HepG2 (cell line): ENCODE results near the gene SIX4. TPM values are rescaled to one million over a fixed set of nuclear protein-coding genes. Genes with fewer than 3 reads are reported as not detected.

Experiments
- ATAC-seq: fragments of 200-7000 bp; cut with Tn5 transposase; 3 replicates; pipeline ENCODE4 v1.9.1; 2020; ENCODE audit warnings: mild to moderate bottlenecking, moderate library complexity
- BruUV-seq: library from RNA; stranded (reverse); fragments of 400-500 nt; replicated peaks from 2 replicates; lab custom pipeline; 2021; lab: Mats Ljungman, UMichigan
- CTCF ChIA-PET: fragments of 300-600 bp; formaldehyde crosslinking; extraction: SDS; loops from one replicate; lab custom pipeline; 2021; ENCODE audit warnings: low total read pairs, inconsistent platforms, low intra/inter-chr PET ratio; lab: Yijun Ruan, JAX
- POLR2A ChIA-PET: fragments of 350-600 bp; sonication (Branson Sonifier 250); formaldehyde crosslinking; loops from one replicate; lab custom pipeline; 2020; ENCODE audit warnings: antibody characterized with exemption, inconsistent platforms; lab: Yijun Ruan, JAX
- DNase-seq: peaks from one replicate; pipeline ENCODE4 v3.0.0-alpha.2; 2015; ENCODE audit warnings: low spot score
- FAIRE-seq: peaks from 3 replicates; lab custom pipeline; 2011; peaks lifted over from hg19 to GRCh38; lab: Jason Lieb, UNC
- H2AFZ ChIP-seq: one replicate; pipeline ENCODE4 v1.6.1; 2011; ENCODE audit warnings: low read length, inconsistent platforms
- H3K27ac ChIP-seq: fragments of 300-600 bp; 3 replicates; pipeline ENCODE4 v1.8.0; 2011; ENCODE audit warnings: mixed run types, mild to moderate bottlenecking, mixed read lengths, low read length, inconsistent platforms; ENCODE audit not compliant: insufficient read depth; ENCODE audit errors: extremely low read length
- H3K27me3 ChIP-seq, 2 experiments: fragments of 200-600 bp in 1 of 2; 2 replicates in 1 of 2; 3 replicates in 1 of 2; pipeline versions ENCODE4 v1.6.0 to v1.8.0; 2011; ENCODE audit warnings: low read length in 2 of 2, mild to moderate bottlenecking in 2 of 2, moderate library complexity in 2 of 2, inconsistent platforms in 1 of 2; ENCODE audit not compliant: insufficient read depth in 2 of 2, control insufficient read depth in 1 of 2
- H3K36me3 ChIP-seq, 2 experiments: fragments of 200-600 bp in 1 of 2; replicated peaks in 1 of 2; 2 replicates in 1 of 2; 3 replicates in 1 of 2; pipeline versions ENCODE4 v1.5.1 to v1.8.0; 2011; ENCODE audit warnings: low read length in 2 of 2, inconsistent platforms in 1 of 2; ENCODE audit not compliant: insufficient read depth in 2 of 2, control insufficient read depth in 1 of 2
- H3K4me1 ChIP-seq: 2 replicates; pipeline ENCODE4 v1.5.1; 2012; ENCODE audit warnings: low read length, inconsistent platforms; ENCODE audit not compliant: insufficient read depth
- H3K4me2 ChIP-seq: 2 replicates; pipeline ENCODE4 v1.6.0; 2011; ENCODE audit warnings: low read depth, low read length, inconsistent platforms
- H3K4me3 ChIP-seq, 3 experiments: fragments of 200-600 bp in 1 of 3; sonication (generic), shearing (Covaris generic) in 1 of 3; replicated peaks in 1 of 3; 2 replicates each; pipeline ENCODE4 v1.5.1; 2011 to 2016; ENCODE audit warnings: low read length in 3 of 3, inconsistent platforms in 2 of 3, low read depth in 2 of 3, mild to moderate bottlenecking in 2 of 3, control low read depth in 1 of 3, mixed read lengths in 1 of 3; ENCODE audit not compliant: insufficient read depth in 1 of 3
- H3K79me2 ChIP-seq: one replicate; pipeline ENCODE4 v1.6.1; 2011; ENCODE audit warnings: low read length, inconsistent platforms; ENCODE audit not compliant: insufficient read depth
- H3K9ac ChIP-seq: 2 replicates; pipeline ENCODE4 v1.6.0; 2011; ENCODE audit warnings: mild to moderate bottlenecking, low read depth, low read length, inconsistent platforms; ENCODE audit not compliant: insufficient read depth
- H3K9me3 ChIP-seq: 2 replicates; pipeline ENCODE4 v1.5.1; 2012; ENCODE audit warnings: mild to moderate bottlenecking, low read length
- H4K20me1 ChIP-seq: 2 replicates; pipeline ENCODE4 v1.6.0; 2011; ENCODE audit warnings: inconsistent platforms, mild to moderate bottlenecking, low read length, moderate library complexity; ENCODE audit not compliant: insufficient read depth
- CEBPB ChIP-seq: IDR thresholded peaks from 2 replicates; pipeline ENCODE4 v1.6.1; 2011; ENCODE audit warnings: low read depth, low read length, improper control_type of control experiment, borderline replicate concordance
- CEBPG ChIP-seq: IDR thresholded peaks from 2 replicates; pipeline ENCODE4 v1.6.1; 2016
- FLYWCH1 ChIP-seq: sonication (generic); formaldehyde crosslinking; IDR thresholded peaks from 2 replicates; pipeline ENCODE4 v1.8.1; 2023; ENCODE audit warnings: mild to moderate bottlenecking, missing genetic modification reagents
- HHEX ChIP-seq: IDR thresholded peaks from 2 replicates; pipeline ENCODE4 v1.6.1; 2016; ENCODE audit warnings: control low read depth
- RAD21 ChIP-seq: fragments of 450-650 bp; formaldehyde crosslinking; IDR thresholded peaks from 2 replicates; pipeline ENCODE4 v1.5.0; 2020; ENCODE audit warnings: mild to moderate bottlenecking
- RARA ChIP-seq: IDR thresholded peaks from 2 replicates; pipeline ENCODE4 v1.6.1; 2016; ENCODE audit warnings: missing genetic modification reagents, missing compliant biosample characterization
- SMAD1 ChIP-seq: sonication (generic); formaldehyde crosslinking; IDR thresholded peaks from 2 replicates; pipeline ENCODE4 v1.4.0; 2020; ENCODE audit warnings: missing genetic modification reagents, low read depth, mild to moderate bottlenecking, borderline replicate concordance
- THAP11 ChIP-seq: IDR thresholded peaks from 2 replicates; pipeline ENCODE4 v1.6.1; 2016; ENCODE audit warnings: missing biosample characterization, missing genetic modification reagents
- XRCC5 ChIP-seq: fragments of 200-400 bp; formaldehyde crosslinking; optimal IDR thresholded peaks from 2 replicates; pipeline ENCODE3; 2017; ENCODE audit warnings: mild to moderate bottlenecking, low read length
- ZBTB39 ChIP-seq: sonication (generic); formaldehyde crosslinking; IDR thresholded peaks from 2 replicates; pipeline ENCODE4 v1.5.0; 2020; ENCODE audit warnings: missing genetic modification reagents
- ZBTB44 ChIP-seq: sonication (generic); formaldehyde crosslinking; IDR thresholded peaks from 2 replicates; pipeline ENCODE4 v1.4.0; 2020; ENCODE audit warnings: missing genetic modification reagents
- ZFAT ChIP-seq: sonication (generic); formaldehyde crosslinking; conservative IDR thresholded peaks from 2 replicates; pipeline ENCODE4 v1.8.1; 2023; ENCODE audit warnings: missing genetic modification reagents, inconsistent platforms
- ZNF30 ChIP-seq: sonication (generic); formaldehyde crosslinking; IDR thresholded peaks from 2 replicates; pipeline ENCODE4 v1.5.0; 2020; ENCODE audit warnings: mild to moderate bottlenecking, missing genetic modification reagents
- ZNF354B ChIP-seq: sonication (generic); formaldehyde crosslinking; IDR thresholded peaks from 2 replicates; pipeline ENCODE4 v1.8.0; 2022; ENCODE audit warnings: mild to moderate bottlenecking, missing genetic modification reagents
- ZNF441 ChIP-seq: sonication (generic); formaldehyde crosslinking; IDR thresholded peaks from 2 replicates; pipeline ENCODE4 v1.7.0; 2021; ENCODE audit warnings: missing genetic modification reagents, borderline replicate concordance
- ZNF570 ChIP-seq: sonication (generic); formaldehyde crosslinking; IDR thresholded peaks from 2 replicates; pipeline ENCODE4 v1.4.0; 2020; ENCODE audit warnings: mild to moderate bottlenecking, missing genetic modification reagents, borderline replicate concordance
- ZNF737 ChIP-seq: sonication (generic); formaldehyde crosslinking; IDR thresholded peaks from 2 replicates; pipeline ENCODE4 v1.5.0; 2020; ENCODE audit warnings: missing genetic modification reagents, mild to moderate bottlenecking, borderline replicate concordance
- ZSCAN31 ChIP-seq: sonication (generic); formaldehyde crosslinking; IDR thresholded peaks from 2 replicates; pipeline ENCODE4 v1.5.0; 2020; ENCODE audit warnings: low read depth, mild to moderate bottlenecking, missing genetic modification reagents
- WGBS: methylation state at CpG from one replicate; pipeline ENCODE4 v1.1.6; 2017; ENCODE audit warnings: low lambda C conversion rate; 5-methylcytosine and 5-hydroxymethylcytosine counted together
- in situ Hi-C: cut with HindIII; loops from 2 replicates; pipeline ENCODE4 v1.10.0; 2017; ENCODE audit warnings: low pct_unique_long_range_greater_than_20kb; ENCODE audit not compliant: extremely low pct_ligation_motif_present
- intact Hi-C: fragments of 100-400 bp; cut with micrococcal nuclease; formaldehyde crosslinking; loops from one replicate; pipeline ENCODE4 v1.10.0; 2022; ENCODE audit not compliant: unreplicated experiment
- polyA plus RNA-seq, 8 experiments: library from polyadenylated mRNA; depleted of rRNA in 3 of 8; stranded (reverse) in 7 of 8; unstranded in 1 of 8; fragments of >200 nt; fragmentation: Illumina TruSeq in 4 of 8; extraction: Trizol in 4 of 8; gene quantifications; 2 replicates each; pipeline versions ENCODE4 v1.2.1 to v1.2.3, GENCODE V29; 2011 to 2016; ENCODE audit warnings: low read depth in 4 of 8, missing spikeins in 1 of 8, mixed read lengths in 1 of 8; ENCODE audit not compliant: insufficient read depth in 1 of 8
- total RNA-seq, 5 experiments: library from RNA; depleted of rRNA; stranded (reverse); fragments of >200 nt; fragmentation: Illumina TruSeq; extraction: Trizol; gene quantifications; 2 replicates each; pipeline ENCODE4 v1.2.3, GENCODE V29; 2016; ENCODE audit warnings: low read depth in 1 of 5

SIX4 gene
- total and polyA plus RNA-seq, 2 of the 13 experiments (the other 11 are each of a cell fraction or from before 2014, with no cell fraction given): 5.0 to 6.0 TPM

GRCh38 chr14:60760209-60760608 lies 36.1 kb upstream of the SIX4 start:
- Histone ChIP-seq H3K27ac (no peak overlapping the region), H3K36me3 (no peaks in the 10 kb centered on the region), H3K9ac (no peak overlapping the region), H3K9me3 (no peaks in the 10 kb centered on the region), H3K4me1 (peaks cover 18% of the 10 kb centered on the region), H2AFZ (no peak overlapping the region), H3K4me2 (no peak overlapping the region), H3K79me2 (peaks cover 58% of the 10 kb centered on the region), H3K4me3 (no peak overlapping the region), H3K27me3 (no peaks in the 10 kb centered on the region), H4K20me1 (no peaks in the 10 kb centered on the region; the same call in 1 of the 2 replicates)
- CTCF ChIA-PET: no interaction called here
- no TSS peak for BruUV-seq
- intact Hi-C loops (no loop called here), in situ Hi-C loops (no loop called here)
- no peak for TF ChIP-seq THAP11
- TF ChIP-seq FLYWCH1 (CRISPR knock-in tag): no peak
- TF ChIP-seq CEBPB: peak; percentile 60
- peak; percentile 63 for TF ChIP-seq CEBPG (CRISPR knock-in tag)
- POLR2A ChIA-PET: no interaction called here
- no peak for ATAC-seq
- no peak for FAIRE-seq
- 100% methylated on average over 1 of the region's 1 CpG for WGBS
- no peak for DNase-seq

GRCh38 chr14:60758885-60759284 lies 34.7 kb upstream of the SIX4 start:
- no TSS peak for BruUV-seq
- H3K79me2 ChIP-seq: peaks cover 58% of the 10 kb centered on the region
- no peaks in the 10 kb centered on the region; the same call in 1 of the 2 replicates for H4K20me1 ChIP-seq
- no peaks in the 10 kb centered on the region for H3K27me3 ChIP-seq
- CTCF ChIA-PET: no interaction called here
- FAIRE-seq (no peak), ATAC-seq (no peak), DNase-seq (no peak)
- no peak overlapping the region for H3K4me3 ChIP-seq
- no peaks in the 10 kb centered on the region for H3K9me3 ChIP-seq
- 94% methylated on average over 2 of the region's 2 CpGs for WGBS
- in situ Hi-C loops (no loop called here), intact Hi-C loops (no loop called here)
- H3K9ac ChIP-seq: no peak overlapping the region
- H3K36me3 ChIP-seq: no peaks in the 10 kb centered on the region
- no peak overlapping the region for H3K4me2 ChIP-seq
- H2AFZ ChIP-seq: no peak overlapping the region
- H3K27ac ChIP-seq: no peak overlapping the region
- H3K4me1 ChIP-seq: peaks cover 18% of the 10 kb centered on the region
- POLR2A ChIA-PET: no interaction called here
- no peak for TF ChIP-seq ZBTB39 (CRISPR knock-in tag)
- TF ChIP-seq ZNF441 (CRISPR knock-in tag): no peak
- no peak for TF ChIP-seq ZBTB44 (CRISPR knock-in tag)
- no peak for TF ChIP-seq XRCC5
- TF ChIP-seq ZNF737 (CRISPR knock-in tag): no peak
- no peak for TF ChIP-seq ZNF30 (CRISPR knock-in tag)
- no peak for TF ChIP-seq ZNF570 (CRISPR knock-in tag)
- TF ChIP-seq ZSCAN31 (CRISPR knock-in tag): no peak
- no peak for TF ChIP-seq SMAD1 (CRISPR knock-in tag)
- TF ChIP-seq HHEX (CRISPR knock-in tag): no peak
- TF ChIP-seq ZNF354B (CRISPR knock-in tag): no peak
- no peak for TF ChIP-seq RAD21 (CRISPR knock-in tag)
- TF ChIP-seq ZFAT (CRISPR knock-in tag): no peak
- TF ChIP-seq RARA (CRISPR knock-in tag): no peak
